ENCODE data around the gene TBC1D3B.
"Not testable (repeated sequence)": the region's sequence is repeated elsewhere in the genome, so short reads cannot be mapped to it uniquely, and the experiment has no call there.

DNA sequence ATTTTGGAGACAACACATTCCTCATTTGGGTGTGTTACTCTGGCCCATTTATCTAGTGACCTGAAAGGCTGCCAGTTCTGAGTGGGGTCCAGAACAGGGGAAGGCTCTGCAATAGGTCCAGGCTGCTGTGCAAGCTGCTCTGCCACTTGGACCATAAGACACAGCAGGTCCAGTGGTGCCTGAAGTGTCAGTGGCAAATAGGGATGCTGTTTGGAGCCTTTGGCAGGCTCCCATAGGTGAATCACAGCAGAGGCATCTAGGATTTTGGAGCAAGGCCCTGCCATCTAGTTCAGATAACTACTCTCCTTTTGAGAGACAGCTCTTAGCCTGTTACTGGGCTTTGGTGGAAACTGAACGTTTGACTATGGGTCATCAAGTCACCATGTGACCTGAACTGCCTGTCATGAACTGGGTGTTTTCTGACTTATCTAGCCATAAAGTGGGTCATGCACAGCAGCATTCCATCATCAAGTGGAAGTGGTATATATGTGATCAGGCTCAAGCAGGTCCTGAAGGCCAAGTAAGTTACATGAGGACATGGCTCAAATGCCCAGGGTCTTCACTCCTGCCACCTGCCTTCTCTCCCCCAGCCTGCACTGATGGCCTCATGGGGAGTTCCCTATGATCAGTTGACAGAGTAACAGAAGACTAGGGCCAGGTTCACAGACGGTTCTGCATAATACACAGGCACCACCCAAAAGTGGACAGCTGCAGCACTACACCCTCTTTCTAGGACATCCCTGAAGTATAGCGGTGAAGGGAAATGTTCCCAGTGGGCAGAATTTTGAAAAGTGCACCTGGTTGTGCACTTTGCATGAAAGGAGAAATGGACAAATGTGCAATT is 44.5 kb upstream of the TBC1D3B start:
- TF ChIP-seq, protein P1, sequence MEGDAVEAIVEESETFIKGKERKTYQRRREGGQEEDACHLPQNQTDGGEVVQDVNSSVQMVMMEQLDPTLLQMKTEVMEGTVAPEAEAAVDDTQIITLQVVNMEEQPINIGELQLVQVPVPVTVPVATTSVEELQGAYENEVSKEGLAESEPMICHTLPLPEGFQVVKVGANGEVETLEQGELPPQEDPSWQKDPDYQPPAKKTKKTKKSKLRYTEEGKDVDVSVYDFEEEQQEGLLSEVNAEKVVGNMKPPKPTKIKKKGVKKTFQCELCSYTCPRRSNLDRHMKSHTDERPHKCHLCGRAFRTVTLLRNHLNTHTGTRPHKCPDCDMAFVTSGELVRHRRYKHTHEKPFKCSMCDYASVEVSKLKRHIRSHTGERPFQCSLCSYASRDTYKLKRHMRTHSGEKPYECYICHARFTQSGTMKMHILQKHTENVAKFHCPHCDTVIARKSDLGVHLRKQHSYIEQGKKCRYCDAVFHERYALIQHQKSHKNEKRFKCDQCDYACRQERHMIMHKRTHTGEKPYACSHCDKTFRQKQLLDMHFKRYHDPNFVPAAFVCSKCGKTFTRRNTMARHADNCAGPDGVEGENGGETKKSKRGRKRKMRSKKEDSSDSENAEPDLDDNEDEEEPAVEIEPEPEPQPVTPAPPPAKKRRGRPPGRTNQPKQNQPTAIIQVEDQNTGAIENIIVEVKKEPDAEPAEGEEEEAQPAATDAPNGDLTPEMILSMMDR (IDR thresholded peaks at IDR 0.05): not testable (repeated sequence)
- TF ChIP-seq POLR2A (IDR thresholded peaks at IDR 0.05; ENCODE audit: low read depth): not testable (repeated sequence)

Measured in esophagus muscularis mucosa (tissue), 3 donors.